Measurements from ENCODE around the gene NOMO2.
"Not testable (repeated sequence)": the region's sequence is repeated elsewhere in the genome, so short reads cannot be mapped to it uniquely, and the experiment has no call there.

- TF ChIP-seq CTCF, POLR2A, POLR2AphosphoS5 (IDR thresholded peaks at IDR 0.05): not testable (repeated sequence)
Observed at GRCh38 chr16:18580396-18580795, 18.5 kb upstream of the NOMO2 start.
